ENCODE results near the gene OR13A1.
"Not testable (repeated sequence)": the region's sequence is repeated elsewhere in the genome, so short reads cannot be mapped to it uniquely, and the experiment has no call there.

OR13A1 gene

DNA sequence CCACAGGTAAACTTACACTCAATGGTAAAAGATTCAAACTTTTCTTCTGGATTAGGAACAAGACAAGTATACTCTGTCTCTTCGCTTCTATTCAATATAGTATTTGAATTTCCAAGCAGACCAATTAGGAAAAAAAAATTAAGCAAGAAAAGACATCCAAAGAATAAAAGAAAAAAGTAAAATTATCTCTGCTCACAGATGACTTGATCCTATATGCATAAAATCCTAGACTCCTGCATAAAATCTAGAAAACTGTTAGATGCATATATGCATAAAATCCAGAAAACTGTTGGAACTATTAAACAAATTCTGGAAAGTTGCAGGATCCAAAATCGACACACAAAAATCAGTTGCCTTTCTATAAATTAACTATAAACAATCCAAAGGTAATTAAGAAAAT, at the start of gene OR13A1:
OR13A1 (minus strand) TSS at position 101 of the 400 bp plus-strand sequence. CDS start 11,186 bp downstream, outside the sequence.
- no peak for ATAC-seq

GRCh38 chr10:45361983-45362799, 46.8 kb upstream of the OR13A1 start:
- not testable (repeated sequence) for ATAC-seq

DNA sequence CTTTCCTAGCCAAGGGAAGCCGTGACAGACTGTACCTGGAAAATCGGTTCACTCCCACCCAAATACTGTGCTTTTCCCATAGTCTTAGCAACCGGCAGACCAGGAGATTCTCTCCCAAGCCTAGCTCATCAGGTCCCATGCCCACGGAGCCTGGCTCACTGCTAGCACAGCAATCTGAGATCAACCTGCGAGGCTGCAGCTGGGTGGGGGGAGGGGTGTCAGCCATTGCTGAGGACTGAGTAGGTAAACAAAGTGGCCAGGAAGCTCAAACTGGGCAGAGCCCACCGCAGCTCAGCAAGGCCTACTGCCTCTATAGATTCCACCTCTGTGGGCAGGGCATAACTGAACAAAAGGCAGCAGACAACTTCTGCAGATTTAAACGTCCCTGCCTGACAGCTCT, 43.6 kb upstream of the OR13A1 start:
- not testable (repeated sequence) for ATAC-seq

- ATAC-seq = no peak
These were observed 40.1 kb upstream of the OR13A1 start for GRCh38 chr10:45355494-45355893.

GRCh38 chr10:45354261-45354660, 38.9 kb upstream of the OR13A1 start:
- no peak for ATAC-seq

GRCh38 chr10:45353186-45353585, 37.8 kb upstream of the OR13A1 start:
- no peak for ATAC-seq

DNA sequence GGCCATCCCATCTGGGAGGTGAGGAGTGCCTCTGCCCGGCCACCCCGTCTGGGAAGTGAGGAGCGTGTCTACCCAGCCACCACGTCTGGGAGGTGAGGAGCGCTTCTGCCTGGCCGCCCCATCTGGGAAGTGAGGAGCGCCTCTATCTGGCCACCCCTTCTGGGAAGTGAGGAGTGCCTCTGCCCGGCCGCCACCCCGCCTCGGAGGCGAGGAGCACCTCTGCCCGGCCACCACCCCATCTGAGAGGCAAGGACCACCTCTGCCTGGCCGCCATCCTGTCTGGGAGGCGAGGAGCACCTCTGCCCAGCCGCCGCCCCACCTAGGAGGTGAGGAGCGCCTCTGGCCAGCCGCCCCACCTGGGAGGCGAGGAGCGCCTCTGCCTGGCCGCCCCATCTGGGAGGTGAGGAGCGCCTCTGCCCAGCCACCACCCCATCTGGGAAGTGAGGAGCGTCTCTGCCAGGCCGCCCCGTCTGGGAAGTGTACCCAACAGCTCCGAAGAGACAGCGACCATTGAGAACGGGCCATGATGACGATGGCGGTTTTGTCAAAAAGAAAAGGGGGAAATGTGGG, 32.9 kb upstream of the OR13A1 start:
- ATAC-seq = not testable (repeated sequence)

DNA sequence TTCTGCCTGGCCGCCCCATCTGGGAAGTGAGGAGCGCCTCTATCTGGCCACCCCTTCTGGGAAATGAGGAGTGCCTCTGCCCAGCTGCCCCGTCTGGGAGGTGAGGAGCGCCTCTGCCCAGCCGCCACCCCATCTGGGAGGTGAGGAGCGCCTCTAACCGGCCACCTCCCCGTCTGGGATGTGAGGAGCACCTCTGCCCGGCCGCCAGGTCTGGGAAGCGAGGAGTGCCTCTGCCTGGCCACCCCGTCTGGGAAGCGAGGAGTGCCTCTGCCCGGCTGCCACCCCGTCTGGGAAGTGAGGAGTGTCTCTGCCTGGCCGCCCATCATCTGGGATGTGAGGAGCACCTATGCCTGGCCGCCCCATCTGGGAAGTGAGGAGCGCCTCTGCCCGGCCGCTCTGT, 32.1 kb upstream of the OR13A1 start:
- not testable (repeated sequence) for ATAC-seq

- not testable (repeated sequence) for ATAC-seq
These were observed 31.4 kb upstream of the OR13A1 start for GRCh38 chr10:45346652-45347335.

DNA sequence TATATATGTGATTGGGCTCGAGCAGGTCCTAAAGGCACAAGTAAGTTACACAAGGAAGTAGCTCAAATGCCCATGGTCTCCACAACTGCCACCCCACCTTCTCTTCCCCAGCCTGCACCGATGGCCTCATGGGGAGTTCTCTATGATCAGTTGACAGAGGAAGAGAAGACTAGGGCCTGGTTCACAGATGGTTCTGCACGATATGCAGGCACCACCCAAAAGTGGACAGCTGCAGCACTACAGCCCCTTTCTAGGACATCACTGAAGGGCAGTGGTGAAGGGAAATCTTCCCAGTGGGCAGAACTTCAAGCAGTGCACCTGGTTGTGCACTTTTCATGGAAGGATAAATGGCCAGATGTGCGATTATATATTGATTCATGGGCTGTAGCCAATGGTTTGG, 25.0 kb upstream of the OR13A1 start:
- ATAC-seq = not testable (repeated sequence)

- no peak for ATAC-seq
These were observed 24.5 kb upstream of the OR13A1 start for GRCh38 chr10:45339894-45340293.

DNA sequence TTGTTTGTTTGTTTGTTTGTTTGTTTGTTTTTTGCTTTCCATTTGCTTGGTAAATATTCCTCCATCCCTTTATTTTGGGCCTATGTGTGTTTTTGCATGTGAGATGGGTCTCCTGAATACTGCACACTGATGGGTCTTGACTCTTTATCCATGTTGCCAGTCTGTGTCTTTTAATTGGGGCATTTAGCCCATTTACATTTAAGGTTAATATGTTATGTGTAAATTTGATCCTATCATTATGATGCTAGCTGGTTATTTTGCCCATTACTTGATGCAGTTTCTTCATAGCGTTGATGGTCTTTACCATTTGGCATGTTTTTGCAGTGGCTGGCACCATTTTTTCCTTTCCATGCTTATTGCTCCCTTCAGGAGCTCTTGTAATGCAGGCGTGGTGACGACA, 16.4 kb upstream of the OR13A1 start:
- not testable (repeated sequence) for ATAC-seq

GRCh38 chr10:45326864-45327263, 11.5 kb upstream of the OR13A1 start:
- ATAC-seq = not testable (repeated sequence)

DNA sequence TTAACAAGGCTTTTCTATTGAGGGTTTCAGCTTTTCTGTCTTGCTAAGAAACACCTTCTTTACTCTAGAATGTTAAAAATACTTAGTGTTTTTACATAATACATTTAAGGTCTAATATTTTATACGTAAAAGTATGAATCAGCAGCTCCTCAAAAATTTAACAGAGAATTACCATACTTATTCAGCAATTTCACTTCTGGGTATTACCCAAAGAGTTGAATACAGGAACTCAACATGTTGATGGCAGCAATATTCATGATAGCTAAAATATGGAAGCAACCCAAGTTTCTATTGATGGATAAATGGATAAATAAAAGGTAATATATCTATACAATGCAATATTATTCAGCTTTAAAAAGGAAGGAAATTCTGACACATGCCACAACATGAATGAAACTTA, 9.7 kb upstream of the OR13A1 start:
- ATAC-seq = no peak

- ATAC-seq = no peak
These were observed 4.3 kb upstream of the OR13A1 start for GRCh38 chr10:45319702-45320101.

GRCh38 chr10:45313264-45313873, 2.0 kb downstream of the OR13A1 start:
- ATAC-seq = no peak

- ATAC-seq = no peak
These were observed 6.7 kb downstream of the OR13A1 start for GRCh38 chr10:45308707-45309106.

DNA sequence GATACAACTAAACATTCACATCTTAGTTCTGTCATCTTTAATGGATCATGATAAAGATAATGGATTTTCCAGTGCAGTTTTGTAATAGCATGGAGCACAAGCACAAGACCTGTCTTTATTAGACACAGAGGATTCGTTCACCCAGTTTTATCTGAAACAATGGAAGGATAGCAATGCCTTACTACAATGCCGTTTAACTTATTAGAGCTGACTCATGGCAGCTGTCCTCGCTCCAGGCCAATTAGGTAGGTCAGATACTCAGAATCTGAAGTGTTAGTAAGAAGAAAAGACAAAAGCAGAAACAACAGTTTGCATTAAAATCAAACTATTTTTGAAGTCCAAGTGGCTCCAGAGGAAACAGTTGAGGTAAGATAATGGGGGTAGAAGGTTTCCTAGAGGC, 12.8 kb downstream of the OR13A1 start:
- ATAC-seq = no peak

DNA sequence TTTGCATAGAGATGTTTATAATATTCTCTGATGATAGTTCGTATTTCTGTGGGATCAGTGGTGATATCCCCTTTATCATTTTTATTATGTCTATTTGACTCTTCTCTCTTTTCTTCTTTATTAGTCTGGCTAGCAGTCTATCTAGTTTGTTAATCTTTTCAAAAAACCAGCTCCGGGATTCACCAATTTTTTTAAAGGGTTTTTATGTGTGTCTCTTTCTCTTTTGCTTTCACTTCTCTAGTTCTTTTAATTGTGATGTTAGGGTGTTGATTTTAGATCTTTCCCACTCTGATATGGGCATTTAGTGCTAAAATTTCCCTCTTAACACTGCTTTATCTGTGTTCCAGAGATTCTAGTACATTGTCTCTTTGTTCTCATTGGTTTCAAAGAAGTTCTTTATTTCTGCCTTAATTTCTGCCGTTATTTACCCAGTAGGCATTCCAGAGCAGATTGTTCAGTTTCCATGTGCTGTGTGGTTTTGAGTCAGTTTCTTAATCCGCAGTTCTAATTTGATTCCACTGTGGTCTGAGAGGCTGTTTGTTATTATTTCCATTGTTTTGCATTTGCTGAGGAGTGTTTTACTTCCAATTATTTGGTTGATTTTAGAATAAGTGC, 17.0 kb downstream of the OR13A1 start:
- ATAC-seq = not testable (repeated sequence)

- no peak for ATAC-seq
These were observed 20.7 kb downstream of the OR13A1 start for GRCh38 chr10:45294681-45295080.

DNA sequence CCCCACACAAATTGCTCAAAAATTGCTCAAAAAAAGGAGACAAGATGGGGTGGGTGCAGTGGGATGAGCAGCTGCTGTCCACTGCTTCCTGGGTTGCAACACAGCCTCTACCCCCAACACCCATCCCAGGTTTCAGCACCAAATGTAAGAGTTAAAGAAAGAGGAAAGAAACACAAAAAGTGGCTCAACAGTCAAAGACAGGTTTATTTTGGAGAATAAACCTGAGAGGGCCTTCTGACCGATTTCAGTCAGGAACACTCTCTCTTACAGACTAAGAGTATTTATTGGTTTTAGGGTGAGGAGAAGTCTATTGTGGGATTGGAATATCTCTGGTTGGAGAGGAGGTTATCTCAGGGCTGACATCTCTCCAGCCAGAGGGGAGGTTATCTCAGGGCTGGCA, 28.4 kb downstream of the OR13A1 start:
- ATAC-seq = no peak

DNA sequence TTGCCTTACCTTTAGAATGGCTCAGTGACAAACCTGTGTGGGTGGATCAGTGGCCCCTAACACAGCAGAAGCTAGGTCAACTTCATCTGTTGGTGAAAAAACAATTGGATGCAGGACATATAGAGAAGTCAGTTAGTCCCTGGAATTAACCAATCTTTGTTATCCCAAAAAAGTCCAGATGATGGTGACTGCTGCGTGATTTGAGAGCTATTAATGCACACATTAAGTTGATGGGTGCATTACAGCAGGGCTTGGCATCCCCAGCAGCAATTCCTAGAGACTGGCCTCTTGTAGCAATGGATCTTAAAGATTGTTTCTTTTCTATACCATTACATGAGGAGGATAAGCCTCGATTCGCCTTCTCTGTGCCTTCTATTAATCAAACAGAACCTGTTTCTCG, 33.3 kb downstream of the OR13A1 start:
- no peak for ATAC-seq

Data from activated CD4-positive, CD25-positive, alpha-beta regulatory T cell treated with anti-CD3 and anti-CD28 coated beads, Interleukin-2, amount 50 U/mL, for 24 hours (primary cell).